Fibroblast of pulmonary artery (primary cell): Measurements from ENCODE around the gene NAPA.

Experiments used
- DNase-seq: peaks from one replicate; pipeline ENCODE4 v3.0.0-alpha.2; 2010; ENCODE audit warnings: low read depth
- H3K4me3 ChIP-seq: replicated peaks from 2 replicates; pipeline ENCODE4 v1.5.1; 2011; ENCODE audit warnings: low read depth, mild to moderate bottlenecking, control low read depth, low read length, moderate library complexity
- TF ChIP-seq, protein P1 (sequence below): IDR thresholded peaks from 2 replicates; pipeline ENCODE4 v1.5.1; 2011; ENCODE audit warnings: mild to moderate bottlenecking, control low read depth, low read length, inconsistent platforms; ENCODE audit errors: missing control alignments

NAPA gene

DNA sequence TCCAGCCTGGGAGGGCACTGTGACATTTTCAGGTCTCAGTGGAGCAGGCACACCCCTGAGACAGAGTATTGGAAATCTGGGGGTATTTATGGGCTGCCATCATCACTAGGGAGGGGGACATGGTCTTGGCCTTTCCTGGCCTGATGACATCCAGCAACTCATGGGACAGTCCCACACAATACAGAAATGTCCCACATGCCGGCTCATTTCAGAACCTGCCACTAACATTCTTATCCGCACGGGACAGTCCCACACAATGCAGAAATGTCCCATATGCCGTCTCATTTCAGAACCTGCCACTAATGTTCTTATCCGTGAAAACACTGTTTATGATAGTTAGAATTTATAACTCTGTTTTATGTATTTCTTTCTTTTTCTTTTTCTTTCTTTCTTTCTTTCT is 53.0 kb downstream of the NAPA start:
- TF ChIP-seq, protein P1, sequence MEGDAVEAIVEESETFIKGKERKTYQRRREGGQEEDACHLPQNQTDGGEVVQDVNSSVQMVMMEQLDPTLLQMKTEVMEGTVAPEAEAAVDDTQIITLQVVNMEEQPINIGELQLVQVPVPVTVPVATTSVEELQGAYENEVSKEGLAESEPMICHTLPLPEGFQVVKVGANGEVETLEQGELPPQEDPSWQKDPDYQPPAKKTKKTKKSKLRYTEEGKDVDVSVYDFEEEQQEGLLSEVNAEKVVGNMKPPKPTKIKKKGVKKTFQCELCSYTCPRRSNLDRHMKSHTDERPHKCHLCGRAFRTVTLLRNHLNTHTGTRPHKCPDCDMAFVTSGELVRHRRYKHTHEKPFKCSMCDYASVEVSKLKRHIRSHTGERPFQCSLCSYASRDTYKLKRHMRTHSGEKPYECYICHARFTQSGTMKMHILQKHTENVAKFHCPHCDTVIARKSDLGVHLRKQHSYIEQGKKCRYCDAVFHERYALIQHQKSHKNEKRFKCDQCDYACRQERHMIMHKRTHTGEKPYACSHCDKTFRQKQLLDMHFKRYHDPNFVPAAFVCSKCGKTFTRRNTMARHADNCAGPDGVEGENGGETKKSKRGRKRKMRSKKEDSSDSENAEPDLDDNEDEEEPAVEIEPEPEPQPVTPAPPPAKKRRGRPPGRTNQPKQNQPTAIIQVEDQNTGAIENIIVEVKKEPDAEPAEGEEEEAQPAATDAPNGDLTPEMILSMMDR = no peak

DNA sequence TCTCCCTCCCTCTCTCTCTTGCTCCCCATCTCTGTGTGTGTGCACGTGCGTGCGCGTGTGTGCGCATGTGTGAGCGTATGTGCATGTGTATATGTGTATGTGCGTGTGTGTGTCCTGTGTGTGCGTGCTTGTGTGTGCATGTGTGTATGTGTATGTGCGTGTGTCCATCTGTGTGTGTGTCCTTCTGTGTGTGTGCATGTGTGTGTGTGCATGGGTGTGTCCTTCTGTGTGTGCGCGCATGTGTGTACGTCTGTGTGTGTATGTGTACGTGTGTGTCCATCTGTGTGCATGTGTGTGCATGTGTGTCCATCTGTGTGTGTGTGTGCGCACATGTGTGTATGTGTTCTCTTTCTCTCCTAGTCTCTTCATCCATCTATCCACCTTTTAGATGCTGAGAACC is 55.4 kb downstream of the NAPA start:
- no peak overlapping the region for H3K4me3 ChIP-seq
- TF ChIP-seq, protein P1 = no peak
- DNase-seq = no peak

More for the DNA sequence above, 53.0 kb downstream of the NAPA start:
- DNase-seq = no peak
- H3K4me3 ChIP-seq = no peak overlapping the region

DNA sequence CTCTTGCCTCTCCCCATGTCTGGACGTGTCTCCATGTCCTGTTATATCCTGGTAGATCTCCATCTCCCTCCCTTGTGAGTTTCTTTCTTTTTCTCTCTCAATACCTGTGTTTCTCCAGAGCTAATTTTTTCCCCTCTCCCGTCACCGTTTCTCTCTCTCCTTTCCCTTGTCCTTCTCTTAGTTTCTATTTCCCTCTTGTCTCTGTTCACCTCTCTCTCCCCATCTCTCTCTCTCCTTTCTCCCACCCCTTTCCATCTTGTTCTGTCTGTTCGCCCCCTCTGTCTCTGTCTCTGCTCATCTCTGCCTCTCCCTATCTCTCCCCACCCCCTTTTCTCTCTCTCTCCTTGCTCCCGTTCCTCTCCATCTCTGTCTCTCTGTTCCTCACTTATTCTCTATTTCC is 56.2 kb downstream of the NAPA start:
- TF ChIP-seq, protein P1 = no peak

DNA sequence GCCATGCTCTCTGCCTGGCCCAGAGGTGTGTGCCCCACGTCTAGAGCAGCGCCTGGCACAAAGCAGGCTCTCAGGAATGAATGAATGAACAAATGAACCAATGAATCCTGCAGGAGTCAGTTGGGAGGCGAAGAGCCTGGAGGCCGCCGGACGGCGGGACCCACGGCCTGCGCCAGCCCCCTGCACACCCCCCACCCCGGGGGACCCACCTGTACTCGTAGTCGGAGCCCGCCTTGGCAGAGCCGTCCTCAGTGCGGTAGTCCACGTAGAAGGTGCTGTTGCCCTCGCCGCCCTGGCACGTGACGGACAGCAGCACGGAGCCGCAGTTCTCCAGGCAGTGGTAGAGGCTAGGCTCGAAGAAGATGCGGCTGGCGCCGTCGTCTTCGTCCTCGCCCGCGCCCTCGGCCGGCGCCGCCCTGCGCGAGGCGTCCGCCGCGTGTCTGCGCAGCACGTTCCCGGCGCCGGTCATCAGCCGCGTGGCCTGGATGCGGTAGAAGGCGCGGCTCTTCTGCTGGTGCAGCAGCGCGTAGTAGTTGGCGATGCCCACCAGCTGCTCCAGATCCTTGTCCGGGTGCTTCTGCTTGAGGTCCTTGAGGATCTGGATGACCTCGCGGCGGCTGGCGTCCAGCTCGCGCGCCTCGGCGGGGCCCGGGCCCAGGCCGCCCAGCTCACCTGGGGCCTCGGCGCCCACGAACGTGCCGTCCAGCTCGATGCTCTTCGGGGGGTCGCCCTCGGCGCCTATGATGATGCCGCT is 58.0 kb downstream of the NAPA start:
- no peak overlapping the region for H3K4me3 ChIP-seq
- no peak for DNase-seq
- TF ChIP-seq, protein P1 = no peak

More for the DNA sequence above, 56.2 kb downstream of the NAPA start:
- no peak overlapping the region for H3K4me3 ChIP-seq
- no peak for DNase-seq

DNA sequence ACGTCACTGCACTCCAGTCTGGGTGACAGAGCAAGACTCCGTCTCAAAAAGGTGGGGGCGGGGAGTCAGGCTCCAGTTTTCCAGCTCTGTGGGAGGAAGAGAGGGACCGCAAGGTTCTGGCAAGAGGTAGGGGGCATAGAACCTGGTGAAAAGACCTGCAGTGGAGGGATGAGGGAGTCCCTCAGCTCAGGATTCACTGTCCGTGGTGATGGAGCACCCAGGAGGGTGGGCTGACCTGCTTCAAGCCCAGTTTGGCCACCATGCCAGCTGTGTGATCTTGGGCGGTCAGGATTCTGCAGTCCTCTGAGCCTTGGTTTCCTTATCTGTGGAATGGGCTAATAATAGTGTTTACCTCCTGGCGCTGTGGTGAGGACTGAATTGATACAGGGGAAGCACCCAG is 64.4 kb downstream of the NAPA start:
- TF ChIP-seq, protein P1 = no peak
- H3K4me3 ChIP-seq = no peak overlapping the region
- DNase-seq = no peak

DNA sequence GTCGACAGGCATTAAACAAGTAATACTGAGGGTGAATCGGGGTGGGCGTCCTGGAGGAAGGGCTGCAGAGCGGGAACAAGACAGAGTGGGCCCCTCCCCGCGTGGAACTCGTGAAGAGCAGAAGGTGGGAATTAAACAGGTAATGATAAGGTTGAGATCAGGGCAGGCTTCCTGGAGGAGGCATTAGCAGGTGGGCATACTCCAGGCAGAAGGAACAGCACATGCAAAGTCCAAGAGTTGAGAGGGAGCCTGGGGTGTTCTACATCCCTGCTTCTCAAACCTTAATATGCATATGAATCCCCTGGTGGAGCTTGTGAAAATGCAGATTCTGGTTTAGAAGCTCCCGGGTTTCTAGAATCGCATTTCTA is 66.5 kb downstream of the NAPA start:
- no peak for DNase-seq
- TF ChIP-seq, protein P1 = no peak
- H3K4me3 ChIP-seq = no peak overlapping the region
